H1 (cell line): Measurements from ENCODE around the gene ENDOU. TPM values are rescaled to one million over a fixed set of nuclear protein-coding genes. Genes with fewer than 3 reads are reported as not detected.

Experiments
- CTCF ChIA-PET: fragments of 300-600 bp; sonication (Branson Sonifier 250); formaldehyde crosslinking; loops from one replicate; lab custom pipeline; 2021; ENCODE audit not compliant: partially characterized antibody; lab: Charles Lee
- POLR2A ChIA-PET: fragments of 300-600 bp; sonication (Branson Sonifier 250); formaldehyde crosslinking; loops from one replicate; lab custom pipeline; 2021; ENCODE audit warnings: inconsistent platforms; ENCODE audit not compliant: partially characterized antibody; lab: Charles Lee
- DNase-seq, 2 experiments: peaks; one replicate each; pipeline versions ENCODE4 v3.0.0 to v3.0.0-alpha.2; 2010 to 2022; ENCODE audit warnings: low spot score in 2 of 2, low read depth in 1 of 2, mixed read lengths in 1 of 2
- FAIRE-seq: peaks from 2 replicates; lab custom pipeline; 2011; peaks lifted over from hg19 to GRCh38; lab: Jason Lieb, UNC
- H2AFZ ChIP-seq: 2 replicates; pipeline ENCODE4 v1.8.1; 2012; ENCODE audit warnings: low read length, inconsistent platforms
- H2AK5ac ChIP-seq: 2 replicates; pipeline ENCODE4 v1.6.1; 2013; ENCODE audit warnings: low read depth, low read length
- H2BK120ac ChIP-seq: replicated peaks from 2 replicates; pipeline ENCODE3; 2013; ENCODE audit warnings: low read depth, low read length, inconsistent platforms
- H2BK12ac ChIP-seq: 2 replicates; pipeline ENCODE4 v1.6.1; 2013; ENCODE audit warnings: low read depth, low read length
- H2BK15ac ChIP-seq: 2 replicates; pipeline ENCODE4 v1.6.1; 2013; ENCODE audit warnings: low read length
- H2BK20ac ChIP-seq: 2 replicates; pipeline ENCODE4 v1.6.1; 2013; ENCODE audit warnings: low read length
- H2BK5ac ChIP-seq: 2 replicates; pipeline ENCODE4 v1.6.1; 2013; ENCODE audit warnings: low read depth, low read length
- H3K14ac ChIP-seq: 2 replicates; pipeline ENCODE4 v1.6.1; 2013; ENCODE audit warnings: inconsistent platforms; ENCODE audit not compliant: insufficient read length
- H3K18ac ChIP-seq: 2 replicates; pipeline ENCODE4 v1.6.1; 2013; ENCODE audit warnings: low read length; ENCODE audit errors: extremely low read depth
- H3K23ac ChIP-seq: 2 replicates; pipeline ENCODE4 v1.6.1; 2013; ENCODE audit warnings: inconsistent platforms; ENCODE audit not compliant: insufficient read length
- H3K23me2 ChIP-seq: 2 replicates; pipeline ENCODE4 v1.6.1; 2013; ENCODE audit warnings: low read depth, low read length
- H3K27ac ChIP-seq: 2 replicates; pipeline ENCODE4 v1.6.1; 2011; ENCODE audit warnings: low read depth, low read length, inconsistent platforms
- H3K27me3 ChIP-seq, 4 experiments: replicated peaks in 1 of 4; 1 replicate in 1 of 4; 2 replicates in 3 of 4; pipeline versions ENCODE4 v1.6.1 to v1.8.1; 2011 to 2013; ENCODE audit warnings: low read length in 3 of 4, mild to moderate bottlenecking in 3 of 4, inconsistent platforms in 2 of 4, mixed read lengths in 2 of 4, moderate library complexity in 1 of 4; ENCODE audit not compliant: control insufficient read depth in 3 of 4, insufficient read depth in 3 of 4; ENCODE audit errors: extremely low read depth in 1 of 4
- H3K36me3 ChIP-seq, 4 experiments: 2 replicates each; pipeline versions ENCODE4 v1.6.1 to v1.8.1; 2011 to 2013; ENCODE audit warnings: mild to moderate bottlenecking in 4 of 4, low read length in 3 of 4, moderate library complexity in 2 of 4, control low read depth in 1 of 4, inconsistent platforms in 1 of 4; ENCODE audit not compliant: insufficient read depth in 4 of 4, control insufficient read depth in 2 of 4
- H3K4ac ChIP-seq: replicated peaks from 2 replicates; pipeline ENCODE3; 2013; ENCODE audit warnings: low read length, low read depth, mixed read lengths, inconsistent platforms; ENCODE audit not compliant: insufficient read length
- H3K4me1 ChIP-seq, 4 experiments: replicated peaks in 1 of 4; 1 replicate in 1 of 4; 2 replicates in 3 of 4; pipeline versions ENCODE4 v1.6.1 to v1.8.1; 2011 to 2013; ENCODE audit warnings: low read length in 3 of 4, inconsistent platforms in 2 of 4, mixed read lengths in 1 of 4; ENCODE audit not compliant: insufficient read depth in 4 of 4, control insufficient read depth in 3 of 4
- H3K4me2 ChIP-seq, 2 experiments: 2 replicates each; pipeline versions ENCODE4 v1.6.1 to v1.8.1; 2011 to 2013; ENCODE audit warnings: low read depth in 2 of 2, low read length in 2 of 2, control low read depth in 1 of 2, inconsistent platforms in 1 of 2, mild to moderate bottlenecking in 1 of 2; ENCODE audit not compliant: insufficient read depth in 1 of 2
- H3K4me3 ChIP-seq, 4 experiments: fragments of 200-600, 300-600 bp in 1 of 4; sonication (generic), shearing (Covaris generic), sonication (Bioruptor Twin) in 1 of 4; 2 replicates each; pipeline versions ENCODE4 v1.5.1 to v1.8.1; 2011 to 2016; ENCODE audit warnings: low read length in 4 of 4, low read depth in 3 of 4, control low read depth in 2 of 4, inconsistent platforms in 2 of 4, mild to moderate bottlenecking in 2 of 4, mixed read lengths in 1 of 4, moderate library complexity in 1 of 4; ENCODE audit not compliant: insufficient read depth in 2 of 4; ENCODE audit errors: extremely low read depth in 1 of 4
- H3K56ac ChIP-seq: replicated peaks from 2 replicates; pipeline ENCODE3; 2013; ENCODE audit warnings: low read depth, mild to moderate bottlenecking, mixed read lengths, low read length, inconsistent platforms; ENCODE audit not compliant: insufficient read length
- H3K79me1 ChIP-seq: 2 replicates; pipeline ENCODE4 v1.6.1; 2013; ENCODE audit warnings: low read depth, low read length, control low read depth
- H3K79me2 ChIP-seq, 2 experiments: 2 replicates each; pipeline versions ENCODE4 v1.6.1 to v1.8.1; 2012 to 2013; ENCODE audit warnings: low read length in 2 of 2, mild to moderate bottlenecking in 2 of 2, inconsistent platforms in 1 of 2; ENCODE audit not compliant: insufficient read depth in 2 of 2, control insufficient read depth in 1 of 2
- H3K9ac ChIP-seq, 4 experiments: replicated peaks in 1 of 4; 1 replicate in 1 of 4; 2 replicates in 3 of 4; pipeline versions ENCODE4 v1.6.1 to v1.8.1; 2011 to 2013; ENCODE audit warnings: low read depth in 3 of 4, low read length in 3 of 4, control low read depth in 2 of 4, mild to moderate bottlenecking in 2 of 4, moderate library complexity in 2 of 4, inconsistent platforms in 1 of 4; ENCODE audit errors: extremely low read depth in 1 of 4
- H3K9me3 ChIP-seq, 2 experiments: 2 replicates each; pipeline versions ENCODE4 v1.6.1 to v1.8.1; 2012 to 2013; ENCODE audit warnings: mild to moderate bottlenecking in 2 of 2, moderate library complexity in 2 of 2, control low read depth in 1 of 2, inconsistent platforms in 1 of 2, low read depth in 1 of 2, low read length in 1 of 2, mixed read lengths in 1 of 2; ENCODE audit not compliant: insufficient read depth in 2 of 2
- H4K20me1 ChIP-seq, 2 experiments: replicated peaks in 1 of 2; 2 replicates each; pipeline versions ENCODE3 to v1.8.1; 2011 to 2013; ENCODE audit warnings: inconsistent platforms in 2 of 2, low read length in 2 of 2, mild to moderate bottlenecking in 1 of 2; ENCODE audit not compliant: insufficient read depth in 2 of 2, control insufficient read depth in 1 of 2
- H4K5ac ChIP-seq: 2 replicates; pipeline ENCODE4 v1.6.1; 2013; ENCODE audit warnings: low read length, low read depth, mixed read lengths, inconsistent platforms; ENCODE audit not compliant: insufficient read length
- H4K8ac ChIP-seq: 2 replicates; pipeline ENCODE4 v1.8.0; 2013; ENCODE audit warnings: mild to moderate bottlenecking, moderate library complexity, low read length, inconsistent platforms; ENCODE audit not compliant: insufficient read depth; ENCODE audit errors: extremely low read depth
- H4K91ac ChIP-seq: replicated peaks from 2 replicates; pipeline ENCODE3; 2013; ENCODE audit warnings: low read length, mixed read lengths, inconsistent platforms; ENCODE audit not compliant: insufficient read length
- SP1 ChIP-seq: IDR thresholded peaks from 2 replicates; pipeline ENCODE4 v1.6.1; 2011; ENCODE audit warnings: low read depth, low read length
- SP2 ChIP-seq: IDR thresholded peaks from 2 replicates; pipeline ENCODE4 v1.6.1; 2012; ENCODE audit warnings: mild to moderate bottlenecking, low read length, inconsistent platforms
- ZNF274 ChIP-seq: IDR thresholded peaks from 2 replicates; pipeline ENCODE4 v1.7.0; 2012; ENCODE audit warnings: low read length, borderline replicate concordance; ENCODE audit errors: extremely low read depth
- WGBS, 2 experiments: shearing (Covaris generic) in 1 of 2; methylation state at CpG; one replicate each; pipeline versions ENCODE4 v1.1.6 to v1.1.7; 2013 to 2015; ENCODE audit warnings: low lambda C conversion rate in 2 of 2, mixed read lengths in 2 of 2, inconsistent platforms in 1 of 2, low coverage in 1 of 2, missing lambda C conversion rate in 1 of 2; ENCODE audit not compliant: insufficient replicate concordance in 2 of 2, insufficient coverage in 1 of 2, insufficient read length in 1 of 2; ENCODE audit errors: extremely low coverage in 1 of 2, missing lambda C conversion rate in 1 of 2; 5-methylcytosine and 5-hydroxymethylcytosine counted together
- polyA plus RNA-seq, 7 experiments: library from polyadenylated mRNA; depleted of rRNA in 3 of 7; stranded (reverse) in 5 of 7; unstranded in 2 of 7; fragments of >200 nt in 5 of 7; fragments of 200-250 nt in 2 of 7; gene quantifications; 1 replicate in 5 of 7; 2 replicates in 1 of 7; 4 replicates in 1 of 7; pipeline versions ENCODE4 v1.2.1 to v1.2.3, GENCODE V29; 2011 to 2013; ENCODE audit warnings: missing spikeins in 2 of 7, mixed read lengths in 2 of 7
- total RNA-seq: library from RNA; stranded (reverse); fragmentation: NEBNext Ultra II Directional; extraction: Animal tissue kit (Norgen Biotek cat#: 25700); gene quantifications from 2 replicates; pipeline ENCODE4 v1.2.1, GENCODE V29; 2021

The ENDOU gene
- total and polyA plus RNA-seq, 2 of the 8 experiments (the other 6 are each of a cell fraction or from before 2014, with no cell fraction given) = not detected

DNA sequence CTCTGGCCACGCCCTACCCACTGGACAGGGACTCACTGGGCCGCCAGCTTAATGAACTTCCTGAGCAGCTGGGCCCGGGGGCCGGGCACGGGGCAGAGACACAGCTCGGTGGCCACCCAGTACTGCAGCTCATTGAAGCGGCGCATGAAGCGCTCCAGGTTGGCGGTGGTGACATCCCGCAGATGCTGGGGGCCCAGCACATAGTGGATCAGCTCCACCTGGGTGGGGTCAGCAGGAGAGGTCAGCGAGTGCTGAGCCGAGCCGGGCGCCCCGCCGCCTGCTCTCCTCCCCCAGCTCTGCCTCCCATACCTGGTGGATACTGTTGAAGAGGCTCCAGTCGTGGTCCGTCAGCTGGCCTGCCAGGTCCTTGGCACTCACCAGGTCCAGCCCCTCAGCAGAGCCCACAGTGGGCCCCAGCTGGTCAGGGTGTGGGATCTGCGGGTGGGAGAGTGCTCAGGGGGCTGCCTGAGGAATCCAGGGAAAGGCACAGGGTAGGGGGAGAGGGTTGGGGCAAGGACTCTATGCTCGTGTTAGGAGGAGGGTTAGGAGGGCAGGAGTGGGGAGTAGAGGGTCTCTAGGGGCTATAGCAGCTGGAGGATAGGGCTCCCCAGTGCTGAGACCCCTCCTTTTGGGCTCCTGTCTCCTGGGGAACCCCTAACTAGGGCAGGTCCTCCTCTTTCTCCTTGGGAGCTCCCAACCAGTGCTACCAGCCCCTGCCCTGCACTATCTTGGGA is 15.5 kb upstream of the ENDOU start:
- Histone ChIP-seq H3K79me1 (no peaks in the 10 kb centered on the region), H3K4me2 (0 out of 4 replicates have a peak overlapping the region, but pooled peaks of 1 of the 2 experiments have one; percentile 4), H4K20me1 (no peaks in the 10 kb centered on the region), H4K5ac (no peak overlapping the region), H2AFZ (no peak overlapping the region), H3K79me2 (no peaks in the 10 kb centered on the region), H3K27me3 (no peaks in the 10 kb centered on the region; a peak in 1 of 7 replicates), H3K4me1 (peaks cover 0 to 10% (median 4%) of the 10 kb centered on the region in 4 experiments; a peak in 4 of 7 replicates), H2BK20ac (no peak overlapping the region), H3K27ac (peak overlapping the region; percentile 19; the same call in 1 of the 2 replicates), H3K23me2 (no peaks in the 10 kb centered on the region; the same call in 1 of the 2 replicates), H2BK12ac (no peak overlapping the region), H2BK120ac (no peak overlapping the region), H3K56ac (no peak overlapping the region), H2BK5ac (no peak overlapping the region), H3K18ac (no peak overlapping the region), H2BK15ac (no peak overlapping the region), H3K9me3 (no peaks in the 10 kb centered on the region), H4K91ac (peak overlapping the region; percentile 59), H3K36me3 (no peaks in the 10 kb centered on the region), H3K4ac (no peak overlapping the region), H3K14ac (no peak overlapping the region), H3K23ac (no peak overlapping the region), H3K4me3 (no peak overlapping the region), H2AK5ac (no peak overlapping the region), H3K9ac (no peak overlapping the region), H4K8ac (peak overlapping the region; percentile 62)
- no peak for DNase-seq
- ChIA-PET POLR2A (interaction anchor here (0.9 to 7.4 kb wide), 12 partner anchors 11 to 40 kb away, joined by 3 to 79 read pairs (median 4); partner anchors contain the start of gene SLC48A1), CTCF (interaction anchor here (0.8 to 64.6 kb wide), 12 partner anchors 5 to 128 kb away, joined by 3 to 2442 read pairs (median 58); partner anchors contain the start of genes ENDOU, HDAC7, RAPGEF3 and SLC48A1)
- FAIRE-seq = no peak
- 91% methylated on average over 20 of the region's 21 CpGs; no CpG with 5 or more reads in 1 of the 2 experiments for WGBS, 2 experiments
- no peak for TF ChIP-seq SP2
- no peak for TF ChIP-seq ZNF274
- TF ChIP-seq SP1 = no peak
